MM.1S (cell line): Measurements from ENCODE around the gene SAMMSON.

ENCODE experiments used
- EZH2phosphoT487 ChIP-seq: fragments of 300-600 bp; sonication (generic); IDR thresholded peaks from 2 replicates; pipeline ENCODE4 v1.6.1; 2018; ENCODE audit warnings: antibody characterized with exemption, low read length
- TF ChIP-seq, protein P1 (sequence below): fragments of 300-600 bp; sonication (generic); IDR thresholded peaks from 2 replicates; pipeline ENCODE4 v1.5.1; 2016; ENCODE audit warnings: antibody characterized with exemption, low read length, mixed read lengths

DNA sequence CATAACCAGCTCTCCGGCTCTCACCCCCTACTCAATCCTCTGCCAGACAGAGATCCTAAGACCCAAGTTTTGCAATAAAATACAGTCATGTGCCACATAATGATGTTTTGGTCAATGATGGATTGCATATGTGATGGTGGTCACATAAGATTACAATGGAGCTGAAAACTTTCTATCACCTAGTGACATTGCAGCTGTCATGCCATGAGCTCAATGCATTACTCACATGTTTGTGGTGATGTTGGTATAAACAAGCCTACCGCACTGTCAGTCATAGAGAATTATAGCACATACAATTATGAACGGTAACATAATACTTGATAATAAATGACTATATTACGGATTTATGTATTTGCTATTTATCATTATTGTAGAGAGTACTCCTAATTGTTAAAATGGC lies 26.9 kb upstream of the SAMMSON start:
- TF ChIP-seq, protein P1, sequence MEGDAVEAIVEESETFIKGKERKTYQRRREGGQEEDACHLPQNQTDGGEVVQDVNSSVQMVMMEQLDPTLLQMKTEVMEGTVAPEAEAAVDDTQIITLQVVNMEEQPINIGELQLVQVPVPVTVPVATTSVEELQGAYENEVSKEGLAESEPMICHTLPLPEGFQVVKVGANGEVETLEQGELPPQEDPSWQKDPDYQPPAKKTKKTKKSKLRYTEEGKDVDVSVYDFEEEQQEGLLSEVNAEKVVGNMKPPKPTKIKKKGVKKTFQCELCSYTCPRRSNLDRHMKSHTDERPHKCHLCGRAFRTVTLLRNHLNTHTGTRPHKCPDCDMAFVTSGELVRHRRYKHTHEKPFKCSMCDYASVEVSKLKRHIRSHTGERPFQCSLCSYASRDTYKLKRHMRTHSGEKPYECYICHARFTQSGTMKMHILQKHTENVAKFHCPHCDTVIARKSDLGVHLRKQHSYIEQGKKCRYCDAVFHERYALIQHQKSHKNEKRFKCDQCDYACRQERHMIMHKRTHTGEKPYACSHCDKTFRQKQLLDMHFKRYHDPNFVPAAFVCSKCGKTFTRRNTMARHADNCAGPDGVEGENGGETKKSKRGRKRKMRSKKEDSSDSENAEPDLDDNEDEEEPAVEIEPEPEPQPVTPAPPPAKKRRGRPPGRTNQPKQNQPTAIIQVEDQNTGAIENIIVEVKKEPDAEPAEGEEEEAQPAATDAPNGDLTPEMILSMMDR = no peak
- TF ChIP-seq EZH2phosphoT487 = no peak
